Measurements from ENCODE around the gene HSFX4.
"Not testable (repeated sequence)": the region's sequence is repeated elsewhere in the genome, so short reads cannot be mapped to it uniquely, and the experiment has no call there.

Gene HSFX4, protein sequence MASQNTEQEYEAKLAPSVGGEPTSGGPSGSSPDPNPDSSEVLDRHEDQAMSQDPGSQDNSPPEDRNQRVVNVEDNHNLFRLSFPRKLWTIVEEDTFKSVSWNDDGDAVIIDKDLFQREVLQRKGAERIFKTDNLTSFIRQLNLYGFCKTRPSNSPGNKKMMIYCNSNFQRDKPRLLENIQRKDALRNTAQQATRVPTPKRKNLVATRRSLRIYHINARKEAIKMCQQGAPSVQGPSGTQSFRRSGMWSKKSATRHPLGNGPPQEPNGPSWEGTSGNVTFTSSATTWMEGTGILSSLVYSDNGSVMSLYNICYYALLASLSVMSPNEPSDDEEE
- long read RNA-seq, donor 1, partial matches to known transcripts = 10 of 10 reads
- long read RNA-seq, donor 1, other reads (novel, unspliced or antisense) = 0 of 10 reads
- long read RNA-seq, donor 2 = 0 reads
- long read RNA-seq, donor 3 = 0 reads
- long read RNA-seq, donor 4 = 0 reads
- long read RNA-seq, donor 5, partial matches to known transcripts = 21 of 21 reads
- long read RNA-seq, donor 5, other reads (novel, unspliced or antisense) = 0 of 21 reads
- long read RNA-seq, donor 6 = 0 reads
- long read RNA-seq, donor 7, partial matches to known transcripts = 16 of 16 reads
- long read RNA-seq, donor 7, other reads (novel, unspliced or antisense) = 0 of 16 reads
- long read RNA-seq, donor 8 = 0 reads

DNA sequence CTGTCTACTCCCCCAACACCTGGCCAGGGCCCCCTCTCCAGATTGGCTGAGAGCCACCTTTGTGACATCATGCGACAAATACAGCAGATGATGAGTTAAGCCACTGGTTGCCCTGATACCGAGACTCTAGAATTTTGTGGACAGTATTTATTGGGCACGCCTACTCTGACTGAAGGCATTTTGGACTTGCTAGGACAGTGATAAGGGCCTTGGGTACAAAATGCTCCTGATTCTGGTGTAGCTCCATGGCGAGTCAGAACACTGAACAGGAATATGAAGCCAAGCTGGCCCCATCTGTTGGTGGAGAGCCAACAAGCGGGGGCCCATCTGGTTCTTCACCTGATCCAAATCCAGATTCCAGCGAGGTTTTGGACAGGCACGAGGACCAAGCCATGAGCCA lies at the start of gene HSFX4:
TSS of gene HSFX4 (plus strand) at position 174 of the 400 bp plus-strand sequence. CDS start at position 246, 72 bp downstream.
- not testable (repeated sequence) for DNase-seq

DNA sequence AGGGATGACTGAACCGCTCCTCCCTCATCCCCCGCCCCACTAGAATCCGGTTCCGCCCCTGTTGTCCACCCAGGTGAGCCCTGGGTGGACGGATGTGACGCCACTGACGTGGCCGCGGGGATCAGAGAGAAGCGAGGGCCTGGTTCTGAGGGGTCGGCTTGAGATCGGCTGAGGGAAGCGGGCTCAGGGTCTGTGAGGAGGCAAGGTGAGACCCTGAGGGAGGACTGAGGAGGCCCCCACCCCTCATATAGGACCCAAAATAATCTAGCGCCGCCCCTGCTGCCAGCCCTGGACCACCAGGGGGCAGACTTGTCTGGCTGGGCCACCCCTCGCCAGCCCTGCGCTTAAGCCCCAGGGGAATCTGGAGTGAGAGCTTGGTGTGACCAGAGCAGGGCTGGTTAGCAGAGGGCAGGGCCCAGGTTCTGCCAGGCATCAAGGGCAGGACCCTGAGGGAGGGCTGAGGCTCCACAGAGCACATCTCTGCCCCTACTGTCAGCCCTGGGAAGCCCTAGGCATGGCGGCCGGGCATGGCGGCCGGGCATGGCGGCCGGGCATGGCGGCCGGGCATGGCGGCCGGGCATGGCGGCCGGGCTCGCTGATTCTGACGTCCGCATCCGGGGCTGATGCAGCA lies 48.2 kb upstream of the HSFX4 start, which contains the start of gene MAGEA8:
TSS of gene MAGEA8 (plus strand) at position 103 of the 631 bp plus-strand sequence. CDS start 3,090 bp downstream, outside the sequence.
- no peak for DNase-seq

GRCh38 chrX:149890828-149891227 lies 38.5 kb upstream of the HSFX4 start:
- not testable (repeated sequence) for DNase-seq

GRCh38 chrX:149898554-149898953 lies 30.8 kb upstream of the HSFX4 start:
- DNase-seq = no peak

DNA sequence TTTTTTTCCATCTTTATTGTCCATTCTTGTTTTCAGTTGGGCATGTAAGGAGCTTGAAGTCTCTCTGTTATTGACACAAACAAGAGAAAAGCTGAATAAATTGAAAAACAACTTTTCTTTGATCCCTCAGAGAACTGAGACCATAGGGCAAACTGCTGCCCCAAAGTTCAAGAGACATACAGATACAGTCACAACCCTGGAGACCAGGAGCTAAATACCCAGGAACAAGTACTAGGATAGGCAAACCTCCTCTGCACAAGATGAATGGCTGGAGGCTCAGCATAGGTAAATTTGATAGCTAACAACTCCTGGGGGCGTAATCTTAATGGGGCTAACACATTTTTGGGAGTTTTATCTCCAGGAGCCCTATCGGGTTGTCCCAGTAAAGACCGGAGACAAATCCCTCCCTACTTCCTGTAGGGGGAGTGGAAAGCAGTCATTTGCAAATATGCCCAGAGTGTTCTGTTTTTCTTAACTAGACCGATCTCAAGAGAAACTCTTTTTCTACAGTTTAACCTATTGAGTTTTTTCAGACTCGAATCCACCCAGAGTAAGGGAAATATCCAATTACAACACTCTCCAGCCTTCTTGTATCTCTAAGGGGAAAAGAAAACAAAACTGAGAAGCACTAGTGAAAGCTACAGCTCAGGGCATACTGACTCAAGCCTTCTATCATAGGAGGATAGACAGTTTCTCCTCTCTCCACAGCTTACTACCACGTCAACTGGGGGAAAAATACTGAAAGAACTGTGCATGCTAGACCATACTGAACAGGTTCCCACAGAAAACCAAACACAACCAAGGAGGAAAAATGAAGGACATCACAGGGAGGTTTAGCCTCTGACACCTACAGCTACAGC lies 25.3 kb upstream of the HSFX4 start:
- peak; percentile 5 for DNase-seq

- DNase-seq = no peak
Measured at GRCh38 chrX:149908308-149908707, 21.1 kb upstream of the HSFX4 start.

GRCh38 chrX:149908727-149909126 lies 20.6 kb upstream of the HSFX4 start:
- no peak for DNase-seq

- DNase-seq = no peak
Measured at GRCh38 chrX:149909324-149910177, 19.8 kb upstream of the HSFX4 start.

- DNase-seq = peak; percentile 4
Measured at GRCh38 chrX:149910178-149910695, 19.1 kb upstream of the HSFX4 start.

- no peak for DNase-seq
Measured at GRCh38 chrX:149916745-149917392, 12.5 kb upstream of the HSFX4 start.

DNA sequence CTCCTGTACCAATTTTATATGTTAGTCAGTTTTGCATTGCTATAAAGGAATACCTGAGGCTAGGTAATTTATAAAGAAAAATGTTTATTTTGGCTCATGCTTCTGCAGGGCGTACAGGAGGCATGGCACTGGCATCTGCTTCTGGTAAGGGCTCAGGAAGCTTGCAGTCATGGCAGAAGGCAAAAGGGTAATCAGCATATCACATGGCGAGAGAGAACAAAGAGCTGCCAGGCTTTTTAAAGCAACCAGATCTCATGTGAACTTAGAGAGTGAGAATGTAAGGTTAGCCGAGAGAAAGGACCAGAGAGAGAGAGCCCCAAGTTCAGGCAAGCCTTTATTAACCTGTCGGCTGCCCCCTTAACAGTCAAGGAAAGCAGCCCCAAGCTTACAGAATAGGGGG lies 5.5 kb upstream of the HSFX4 start:
- DNase-seq = not testable (repeated sequence)

- not testable (repeated sequence) for DNase-seq
Measured at GRCh38 chrX:149924434-149924833, 4.9 kb upstream of the HSFX4 start.

DNA sequence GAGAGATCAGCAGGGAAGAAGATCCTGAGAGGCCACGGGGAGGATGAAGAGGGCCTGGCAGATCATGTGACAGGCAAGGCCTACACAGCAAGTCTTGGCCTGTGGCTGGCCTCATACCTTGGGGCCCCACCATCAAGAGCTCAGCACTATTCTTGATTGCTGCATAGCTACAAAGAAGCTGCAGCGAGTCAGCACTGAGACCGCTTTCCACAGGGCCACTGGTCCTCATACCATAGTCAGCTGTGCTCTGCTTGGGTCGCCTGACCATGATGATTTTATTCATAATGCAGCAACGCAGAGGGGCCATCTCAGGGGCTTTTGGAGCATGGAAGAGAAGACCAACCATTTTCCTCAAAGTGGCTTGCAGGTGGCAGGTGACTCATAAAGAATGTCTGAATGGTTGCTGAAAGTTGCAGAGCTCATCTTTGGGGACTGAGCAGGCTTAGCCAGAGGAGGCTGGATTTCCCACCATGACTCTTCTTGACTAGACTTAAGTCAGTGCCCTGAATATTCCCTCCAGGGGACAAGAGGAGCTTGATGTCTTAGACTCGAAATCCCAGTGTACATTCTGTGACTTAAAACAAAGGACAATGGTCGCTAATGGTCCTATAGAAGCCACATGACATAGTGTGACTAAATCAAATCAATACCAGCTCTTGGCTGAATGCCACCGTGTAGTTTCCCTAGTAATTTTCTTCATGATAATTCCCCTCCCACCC lies 2.0 kb upstream of the HSFX4 start:
- DNase-seq = not testable (repeated sequence)

DNA sequence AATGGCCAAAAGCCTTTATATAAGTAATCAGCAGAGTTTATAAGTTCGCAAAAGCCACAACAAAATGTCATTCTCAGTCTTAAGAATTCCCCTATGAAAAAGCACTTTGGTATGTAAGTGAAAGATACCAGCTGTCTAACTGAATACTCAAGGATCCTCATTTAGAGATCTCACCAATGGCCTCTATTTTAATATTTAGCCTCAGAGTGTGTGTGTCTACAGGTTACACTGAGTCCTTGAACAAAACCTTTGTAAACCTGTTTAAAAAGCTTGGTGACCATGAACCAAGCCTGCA lies 1.5 kb upstream of the HSFX4 start:
- not testable (repeated sequence) for DNase-seq

GRCh38 chrX:149928635-149929034 lies 738 bp upstream of the HSFX4 start:
- not testable (repeated sequence) for DNase-seq

DNA sequence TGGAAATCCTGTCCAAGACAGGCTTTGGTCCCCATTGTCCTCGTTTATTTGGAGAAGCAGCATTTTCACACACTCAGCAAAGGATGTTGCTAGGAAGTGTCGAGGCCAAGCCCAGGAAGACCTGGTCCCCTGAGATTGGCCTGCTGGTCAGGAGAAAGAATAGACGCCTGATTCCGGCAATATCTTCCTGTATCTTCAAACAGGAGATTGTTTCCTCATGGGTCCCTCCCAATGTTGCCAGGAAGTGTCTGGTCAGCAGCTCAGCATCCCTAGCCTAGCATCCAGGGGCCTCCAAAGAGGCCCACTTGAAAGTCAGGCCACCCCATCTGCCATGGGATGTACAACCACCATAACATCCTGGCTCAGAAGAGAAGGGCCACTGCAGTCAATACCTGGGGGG lies 2.0 kb downstream of the HSFX4 start:
- DNase-seq = not testable (repeated sequence)

DNA sequence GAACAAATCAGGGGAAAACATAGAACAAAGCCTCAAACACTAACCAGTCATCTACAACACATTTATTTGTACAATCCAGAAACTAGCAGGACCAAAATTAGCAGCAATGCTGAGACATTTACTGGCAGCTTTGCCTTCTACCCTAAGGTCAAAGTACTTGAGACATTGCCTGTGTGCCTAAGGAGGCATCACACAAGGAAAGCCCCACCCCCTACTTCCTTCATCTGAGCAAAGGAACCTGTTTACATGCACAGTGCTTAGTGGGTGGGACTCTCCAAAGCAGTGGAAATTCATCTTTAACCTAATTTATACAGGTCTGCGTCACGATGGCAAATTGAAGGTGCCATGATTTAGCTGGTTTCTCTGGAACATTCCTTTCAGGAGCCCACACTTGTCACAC lies 2.8 kb downstream of the HSFX4 start:
- DNase-seq = not testable (repeated sequence)

DNA sequence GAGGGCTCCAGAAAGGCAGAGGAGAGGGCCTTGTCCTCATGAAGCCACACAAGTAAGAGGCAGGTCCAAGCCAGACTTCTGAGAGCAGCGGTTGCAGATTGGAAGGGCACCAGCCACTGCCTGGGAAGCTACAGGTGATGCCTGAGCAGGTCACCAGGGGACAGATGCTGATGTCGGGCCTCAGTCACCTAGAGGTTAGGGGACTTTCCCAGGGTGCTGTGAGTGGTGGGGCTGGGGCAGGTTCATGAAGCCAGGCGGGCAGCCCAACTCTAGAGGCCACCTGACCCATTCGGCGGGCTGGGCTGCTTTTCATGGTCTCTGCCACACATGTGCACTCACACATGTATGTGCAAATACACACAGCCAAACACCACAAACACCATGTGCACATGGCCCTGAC lies 3.6 kb downstream of the HSFX4 start:
- DNase-seq = not testable (repeated sequence)

GRCh38 chrX:149933547-149933946 lies 4.2 kb downstream of the HSFX4 start:
- not testable (repeated sequence) for DNase-seq

- not testable (repeated sequence) for DNase-seq
Measured at GRCh38 chrX:149937328-149937727, 8.0 kb downstream of the HSFX4 start.
